K562 (cell line): ENCODE measurements around the gene GAS1. TPM values are rescaled to one million over a fixed set of nuclear protein-coding genes. Genes with fewer than 3 reads are reported as not detected.

Experiments
- ATAC-seq: fragments of 200-7000 bp; cut with Tn5 transposase; 3 replicates; pipeline ENCODE4 v1.9.1; 2020; ENCODE audit warnings: moderate library complexity
- BruUV-seq: library from RNA; stranded (reverse); fragments of 400-500 nt; replicated peaks from 2 replicates; lab custom pipeline; 2021; lab: Mats Ljungman, UMichigan
- CTCF ChIA-PET: fragments of 300-600 bp; formaldehyde crosslinking; extraction: SDS; loops from one replicate; lab custom pipeline; 2021; ENCODE audit warnings: low intra/inter-chr PET ratio; lab: Yijun Ruan, JAX
- POLR2A ChIA-PET: fragments of 300-600, 350-650 bp; sonication (Branson Sonifier 250); formaldehyde crosslinking; extraction: SDS; loops from one replicate; lab custom pipeline; 2021; ENCODE audit warnings: antibody characterized with exemption, inconsistent platforms; lab: Yijun Ruan, JAX
- DNase-seq, 4 experiments: peaks; one replicate each; pipeline versions ENCODE4 v3.0.0 to v3.0.0-alpha.2; 2011 to 2018; ENCODE audit warnings: low spot score in 3 of 4, mixed read lengths in 3 of 4; ENCODE audit errors: extremely low read depth in 1 of 4
- FAIRE-seq: peaks from 2 replicates; lab custom pipeline; 2011; peaks lifted over from hg19 to GRCh38; lab: Jason Lieb, UNC
- H2AFZ ChIP-seq: 2 replicates; pipeline ENCODE4 v1.6.0; 2011; ENCODE audit warnings: low read depth, low read length, control low read depth, inconsistent platforms
- H3K27ac ChIP-seq: fragments of 200-600 bp; 3 replicates; pipeline ENCODE4 v1.8.0; 2011; ENCODE audit warnings: low read depth, mild to moderate bottlenecking, control low read depth, inconsistent platforms, low read length, moderate library complexity, mixed read lengths; ENCODE audit errors: extremely low read depth
- H3K27me3 ChIP-seq, 2 experiments: fragments of 300-600 bp in 1 of 2; 2 replicates in 1 of 2; 3 replicates in 1 of 2; pipeline versions ENCODE4 v1.6.0 to v1.8.0; 2011; ENCODE audit warnings: inconsistent platforms in 2 of 2, low read length in 2 of 2, mild to moderate bottlenecking in 1 of 2, mixed read lengths in 1 of 2, moderate library complexity in 1 of 2; ENCODE audit not compliant: control insufficient read depth in 2 of 2, insufficient read depth in 2 of 2
- H3K36me3 ChIP-seq: fragments of 300-600 bp; 3 replicates; pipeline ENCODE4 v1.8.0; 2011; ENCODE audit warnings: mild to moderate bottlenecking, low read length, inconsistent platforms; ENCODE audit not compliant: control insufficient read depth, insufficient read depth
- H3K4me1 ChIP-seq, 2 experiments: fragments of 200-600 bp in 1 of 2; replicated peaks in 1 of 2; 2 replicates in 1 of 2; 3 replicates in 1 of 2; pipeline versions ENCODE4 v1.5.1 to v1.8.0; 2011; ENCODE audit warnings: inconsistent platforms in 2 of 2, low read length in 2 of 2, mild to moderate bottlenecking in 1 of 2, mixed read lengths in 1 of 2, moderate library complexity in 1 of 2; ENCODE audit not compliant: control insufficient read depth in 2 of 2, insufficient read depth in 2 of 2
- H3K4me2 ChIP-seq: 2 replicates; pipeline ENCODE4 v1.6.1; 2011; ENCODE audit warnings: low read length, control low read depth, inconsistent platforms, mixed read lengths; ENCODE audit not compliant: insufficient read depth
- H3K4me3 ChIP-seq: fragments of 200-600 bp; sonication (generic), shearing (Covaris generic); 2 replicates; pipeline ENCODE4 v1.5.1; 2016; ENCODE audit warnings: control low read depth, inconsistent platforms
- H3K79me2 ChIP-seq: fragments of 200-600 bp; 3 replicates; pipeline ENCODE4 v1.8.0; 2011; ENCODE audit warnings: low read length, inconsistent platforms; ENCODE audit not compliant: control insufficient read depth, insufficient read depth
- H3K9ac ChIP-seq, 2 experiments: 2 replicates each; pipeline versions ENCODE4 v1.6.0 to v1.6.1; 2011; ENCODE audit warnings: low read depth in 2 of 2, low read length in 2 of 2, control low read depth in 1 of 2, inconsistent platforms in 1 of 2, mild to moderate bottlenecking in 1 of 2, mixed read lengths in 1 of 2; ENCODE audit not compliant: insufficient read depth in 1 of 2
- H3K9me1 ChIP-seq: one replicate; pipeline ENCODE4 v1.6.0; 2011; ENCODE audit warnings: inconsistent platforms, mild to moderate bottlenecking, low read length, moderate library complexity; ENCODE audit not compliant: control insufficient read depth, insufficient read depth
- H3K9me3 ChIP-seq: replicated peaks from 2 replicates; pipeline ENCODE4 v1.5.1; 2011; ENCODE audit warnings: low read depth, low read length, inconsistent platforms; ENCODE audit not compliant: control insufficient read depth, insufficient read depth
- H4K20me1 ChIP-seq: replicated peaks from 2 replicates; pipeline ENCODE4 v1.6.1; 2011; ENCODE audit warnings: low read length, inconsistent platforms, mixed read lengths; ENCODE audit not compliant: control insufficient read depth, insufficient read depth
- ARID2 ChIP-seq: fragments of 450-650 bp; IDR thresholded peaks from 2 replicates; pipeline ENCODE4 v1.6.1; 2017; ENCODE audit warnings: antibody characterized with exemption, mild to moderate bottlenecking
- BCL6 ChIP-seq: fragments of 250-450 bp; sonication (Bioruptor Pico); IDR thresholded peaks from 2 replicates; pipeline ENCODE4 v1.4.0; 2020
- CREBBP ChIP-seq: IDR thresholded peaks from one replicate; pipeline ENCODE4 v1.6.1; 2012; ENCODE audit warnings: low read depth, mild to moderate bottlenecking, control low read depth, inconsistent platforms, low read length
- CSDE1 ChIP-seq, 2 experiments: fragments of 450-650 bp; IDR thresholded peaks; 2 replicates each; pipeline ENCODE4 v1.6.1; 2016; ENCODE audit warnings: mild to moderate bottlenecking in 1 of 2
- FOXA1 ChIP-seq: fragments of 450-650 bp; IDR thresholded peaks from 2 replicates; pipeline ENCODE4 v1.6.1; 2016; ENCODE audit warnings: mild to moderate bottlenecking, borderline replicate concordance
- HDAC8 ChIP-seq: fragments of 450-650 bp; IDR thresholded peaks from 2 replicates; pipeline ENCODE4 v1.6.1; 2016; ENCODE audit warnings: mild to moderate bottlenecking, missing genetic modification characterization, moderate library complexity, missing compliant biosample characterization
- HMG20A ChIP-seq: fragments of 450-650 bp; formaldehyde crosslinking; conservative IDR thresholded peaks from 2 replicates; pipeline ENCODE4 v1.4.0; 2020; ENCODE audit warnings: mild to moderate bottlenecking, mixed read lengths
- KLF16 ChIP-seq: IDR thresholded peaks from 2 replicates; pipeline ENCODE4 v1.6.1; 2016; ENCODE audit warnings: antibody characterized with exemption
- POU5F1 ChIP-seq: fragments of 150-350 bp; IDR thresholded peaks from 2 replicates; pipeline ENCODE4 v1.6.1; 2014; ENCODE audit warnings: borderline replicate concordance, low read length, low read depth, mild to moderate bottlenecking; ENCODE audit not compliant: partially characterized antibody
- SNIP1 ChIP-seq: fragments of 450-650 bp; IDR thresholded peaks from 2 replicates; pipeline ENCODE4 v1.7.1; 2017; ENCODE audit warnings: low read depth, mild to moderate bottlenecking
- ZBTB7A ChIP-seq: IDR thresholded peaks from 2 replicates; pipeline ENCODE4 v1.6.1; 2011; ENCODE audit warnings: low read depth, mild to moderate bottlenecking, low read length, moderate library complexity, borderline replicate concordance; ENCODE audit not compliant: control insufficient read depth
- ZFPM2 ChIP-seq: fragments of 250-450 bp; sonication (Bioruptor Pico); IDR thresholded peaks from 2 replicates; pipeline ENCODE4 v1.5.1; 2022; ENCODE audit warnings: mild to moderate bottlenecking
- ZNF274 ChIP-seq: IDR thresholded peaks from 2 replicates; pipeline ENCODE4 v1.6.1; 2011; ENCODE audit warnings: low read depth, mild to moderate bottlenecking, low read length, moderate library complexity, borderline replicate concordance
- ZNF668 ChIP-seq: fragments of 250-450 bp; sonication (Bioruptor Pico); IDR thresholded peaks from 2 replicates; pipeline ENCODE4 v1.8.0; 2022; ENCODE audit warnings: mild to moderate bottlenecking, inconsistent platforms
- WGBS: fragments of 100-300 bp; shearing (Covaris generic); methylation state at CpG from one replicate; pipeline ENCODE4 v1.1.6; 2016; ENCODE audit warnings: low coverage, mixed read lengths; ENCODE audit not compliant: insufficient coverage; ENCODE audit errors: missing lambda C conversion rate; 5-methylcytosine and 5-hydroxymethylcytosine counted together
- in situ Hi-C: fragments of 300-500 bp; cut with MboI; formaldehyde crosslinking; loops from 4 replicates; pipeline ENCODE4 v1.15.0; 2018; ENCODE audit warnings: inconsistent platforms, mixed read lengths
- intact Hi-C: fragments of 100-400 bp; cut with micrococcal nuclease; formaldehyde crosslinking; loops from 2 replicates; pipeline ENCODE4 v1.14.2; 2022
- polyA plus RNA-seq, 8 experiments: library from polyadenylated mRNA; depleted of rRNA in 4 of 8; stranded (reverse) in 5 of 8; unstranded in 3 of 8; fragments of >200 nt; fragmentation: Nextera tagmentation in 2 of 8; fragmentation: Illumina TruSeq in 1 of 8; extraction: Ambion mirVana in 2 of 8; extraction: Trizol in 1 of 8; gene quantifications; 2 replicates each; pipeline versions ENCODE4 v1.2.1 to v1.2.3, GENCODE V29; 2011 to 2014; ENCODE audit warnings: inconsistent platforms in 1 of 8, missing spikeins in 1 of 8
- total RNA-seq, 7 experiments: library from RNA; depleted of rRNA in 6 of 7; stranded (reverse); fragments of >200 nt in 6 of 7; fragmentation: Illumina TruSeq in 2 of 7; extraction: Trizol in 2 of 7; gene quantifications; 2 replicates each; pipeline versions ENCODE4 v1.2.1 to v1.2.3, GENCODE V29; 2011 to 2021; ENCODE audit warnings: low replicate concordance in 1 of 7
- TF ChIP-seq, protein P1 (sequence below): sonication (generic); formaldehyde crosslinking; IDR thresholded peaks from 2 replicates; pipeline ENCODE4 v1.8.0; 2022; ENCODE audit warnings: mild to moderate bottlenecking, missing genetic modification reagents
- TF ChIP-seq, protein P2 (sequence below): fragments of 450-650 bp; IDR thresholded peaks from 2 replicates; pipeline ENCODE4 v1.6.1; 2018; ENCODE audit warnings: mild to moderate bottlenecking, low read depth; ENCODE audit not compliant: partially characterized antibody

GAS1 gene
- total and polyA plus RNA-seq, 9 of the 15 experiments (the other 6 are each of a cell fraction or from before 2014, with no cell fraction given) = 0.07 to 0.09 TPM; not detected in 7

DNA sequence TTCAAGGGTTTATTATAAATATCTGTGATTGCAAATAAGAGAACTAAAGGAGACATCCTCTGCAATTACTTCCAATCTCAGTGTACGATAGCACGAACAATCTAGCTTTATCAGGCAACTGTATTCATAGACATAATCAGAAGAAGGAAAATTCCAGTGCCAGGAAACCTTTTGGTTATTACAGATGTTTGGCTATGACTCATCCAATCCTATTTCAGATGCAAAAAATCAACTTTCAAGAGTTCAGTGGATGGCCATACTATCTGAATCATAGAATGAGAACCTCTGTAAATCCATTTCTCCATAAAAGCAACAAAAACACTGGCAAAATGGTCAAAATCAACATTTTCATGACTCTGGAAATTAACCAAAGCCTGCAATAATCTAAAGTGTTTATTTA, 37.9 kb downstream of the GAS1 start (continued):
- no peak for TF ChIP-seq ZNF274
- no peak for TF ChIP-seq KLF16
- TF ChIP-seq CREBBP = no peak
- TF ChIP-seq, protein P1, sequence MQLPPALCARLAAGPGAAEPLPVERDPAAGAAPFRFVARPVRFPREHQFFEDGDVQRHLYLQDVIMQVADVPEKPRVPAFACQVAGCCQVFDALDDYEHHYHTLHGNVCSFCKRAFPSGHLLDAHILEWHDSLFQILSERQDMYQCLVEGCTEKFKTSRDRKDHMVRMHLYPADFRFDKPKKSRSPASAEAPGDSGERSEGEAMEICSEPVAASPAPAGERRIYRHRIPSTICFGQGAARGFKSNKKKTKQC (CRISPR knock-in tag) = no peak
- no peak for TF ChIP-seq POU5F1
- no peak for TF ChIP-seq CSDE1 (IDR thresholded peaks at IDR 0.05)
- no peak for TF ChIP-seq HMG20A
- no peak for TF ChIP-seq ZNF668
- no peak for TF ChIP-seq SNIP1
- TF ChIP-seq ZFPM2 (CRISPR knock-in tag) = no peak
- TF ChIP-seq, protein P2, sequence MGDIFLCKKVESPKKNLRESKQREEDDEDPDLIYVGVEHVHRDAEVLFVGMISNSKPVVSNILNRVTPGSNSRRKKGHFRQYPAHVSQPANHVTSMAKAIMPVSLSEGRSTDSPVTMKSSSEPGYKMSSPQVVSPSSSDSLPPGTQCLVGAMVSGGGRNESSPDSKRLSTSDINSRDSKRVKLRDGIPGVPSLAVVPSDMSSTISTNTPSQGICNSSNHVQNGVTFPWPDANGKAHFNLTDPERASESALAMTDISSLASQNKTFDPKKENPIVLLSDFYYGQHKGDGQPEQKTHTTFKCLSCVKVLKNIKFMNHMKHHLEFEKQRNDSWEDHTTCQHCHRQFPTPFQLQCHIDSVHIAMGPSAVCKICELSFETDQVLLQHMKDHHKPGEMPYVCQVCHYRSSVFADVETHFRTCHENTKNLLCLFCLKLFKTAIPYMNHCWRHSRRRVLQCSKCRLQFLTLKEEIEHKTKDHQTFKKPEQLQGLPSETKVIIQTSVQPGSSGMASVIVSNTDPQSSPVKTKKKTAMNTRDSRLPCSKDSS = no peak
- TF ChIP-seq, all 486 proteins: peak for 0

DNA sequence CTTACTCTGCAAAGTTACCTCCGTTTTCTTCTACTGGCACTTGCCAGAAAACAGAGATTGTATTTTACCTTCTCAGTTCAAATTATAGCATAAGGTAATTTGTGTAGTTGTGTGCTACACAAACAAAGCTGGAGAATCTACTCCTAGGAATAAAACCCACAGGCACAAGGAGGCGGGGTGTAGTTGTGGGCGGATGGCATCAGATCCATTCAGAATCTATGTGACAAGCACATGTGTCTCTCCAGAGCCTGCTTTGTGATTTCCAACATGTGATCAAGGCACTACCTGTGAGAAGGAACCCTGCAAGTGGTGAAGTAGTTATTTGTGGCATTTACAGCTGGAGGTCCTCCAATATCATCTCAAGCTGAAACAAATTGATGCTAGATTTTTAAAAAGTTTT, 39.0 kb downstream of the GAS1 start:
- ATAC-seq (no peak), FAIRE-seq (no peak), DNase-seq (no peak)
- H3K4me3 ChIP-seq = no peak overlapping the region
- no peaks in the 10 kb centered on the region for H3K4me1 ChIP-seq
- H3K9ac ChIP-seq = no peak overlapping the region
- intact Hi-C loops = no loop called here
- H3K27me3 ChIP-seq = peaks cover 0 to 4% of the 10 kb centered on the region in 2 experiments; a peak in 1 of 5 replicates
- no TSS peak for BruUV-seq
- ChIA-PET CTCF (no interaction called here), POLR2A (no interaction called here)
- H3K4me2 ChIP-seq = no peak overlapping the region
- in situ Hi-C loops = no loop called here
- H3K27ac ChIP-seq = no peak overlapping the region
- TF ChIP-seq BCL6 (CRISPR knock-in tag) (no peak), ARID2 (no peak), FOXA1 (no peak), ZBTB7A (no peak), HDAC8 (no peak)
- H2AFZ ChIP-seq = no peak overlapping the region
- H4K20me1 ChIP-seq = no peaks in the 10 kb centered on the region
- 0% methylated on average over 3 of the region's 3 CpGs for WGBS
- no peaks in the 10 kb centered on the region for H3K9me3 ChIP-seq
- no peaks in the 10 kb centered on the region for H3K79me2 ChIP-seq
- no peaks in the 10 kb centered on the region for H3K36me3 ChIP-seq
- H3K9me1 ChIP-seq = no peaks in the 10 kb centered on the region
